RWPE1 (cell line): ENCODE results near the gene PPP1R10.

ENCODE experiments used
- CTCF ChIA-PET: fragments of 350-600 bp; sonication (Branson Sonifier 250); formaldehyde crosslinking; extraction: SDS; loops from one replicate; lab custom pipeline; 2021; lab: Yijun Ruan, JAX
- POLR2A ChIA-PET: fragments of 400-600 bp; formaldehyde crosslinking; extraction: SDS; loops from one replicate; lab custom pipeline; 2020; ENCODE audit warnings: antibody characterized with exemption; ENCODE audit not compliant: low non-redundant PET; lab: Yijun Ruan, JAX
- DNase-seq: peaks from one replicate; pipeline ENCODE4 v3.0.0; 2012; ENCODE audit warnings: low spot score
- H3K27ac ChIP-seq: fragments of 450-650 bp; 2 replicates; pipeline ENCODE4 v1.5.1; 2017
- CTCF ChIP-seq: fragments of 450-650 bp; conservative IDR thresholded peaks from 2 replicates; pipeline ENCODE4 v1.5.1; 2017; ENCODE audit warnings: low read depth, mild to moderate bottlenecking

PPP1R10 gene

GRCh38 chr6:30612213-30612612, 4.8 kb downstream of the PPP1R10 start:
- ChIA-PET CTCF (interaction anchor here (0.6 to 1.5 kb wide), 5 partner anchors 10 to 119 kb away, joined by 3 to 7 read pairs (median 3); no protein-coding TSS in a partner anchor), POLR2A (no interaction called here)
- no peak for DNase-seq
- no peak; the same call in 1 of the 2 replicates for TF ChIP-seq CTCF
- H3K27ac ChIP-seq: no peak overlapping the region

- no peak for TF ChIP-seq CTCF
- H3K27ac ChIP-seq: no peak overlapping the region
- ChIA-PET POLR2A (no interaction called here), CTCF (interaction anchor here (1.1 kb wide), 1 partner anchor 119 kb away, joined by 3 read pairs; no protein-coding TSS in a partner anchor)
- no peak for DNase-seq
Observed at GRCh38 chr6:30611856-30612194, 5.2 kb downstream of the PPP1R10 start.

DNA sequence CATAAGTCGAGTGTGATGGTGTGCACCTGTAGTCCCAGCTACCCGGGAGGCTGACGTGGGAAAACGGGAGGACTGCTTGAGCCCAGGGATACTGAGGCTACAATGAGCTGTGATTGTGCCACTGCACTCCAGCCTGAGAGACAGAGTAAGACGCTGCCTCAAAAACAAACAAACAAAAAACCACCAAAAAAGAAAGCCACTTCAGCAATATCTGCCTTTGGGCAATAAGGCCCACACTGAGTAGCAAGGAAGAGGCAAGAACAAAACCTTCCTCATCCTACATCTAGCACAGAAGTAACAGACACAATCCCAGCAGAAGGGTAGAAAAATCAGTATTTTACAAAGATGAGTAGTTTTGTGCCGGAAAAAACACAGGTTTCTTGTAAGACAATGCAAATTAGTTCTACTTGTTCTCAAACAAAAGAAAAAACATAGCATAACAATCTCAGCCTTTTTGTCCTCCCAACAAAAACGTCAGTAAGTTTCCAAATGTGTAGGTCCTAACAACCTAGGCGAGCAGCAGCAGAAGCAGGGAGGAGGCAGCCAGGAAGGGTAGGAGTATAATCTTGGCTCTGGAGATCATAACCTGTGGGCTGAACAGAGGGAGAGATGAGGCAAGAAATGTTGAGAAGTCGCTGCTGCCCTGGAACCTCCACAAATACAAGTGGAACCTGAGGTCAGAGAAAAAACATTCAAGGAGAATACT, 5.7 kb downstream of the PPP1R10 start:
- no peak overlapping the region for H3K27ac ChIP-seq
- ChIA-PET POLR2A (no interaction called here), CTCF (no interaction called here)
- no peak for DNase-seq
- no peak for TF ChIP-seq CTCF

DNA sequence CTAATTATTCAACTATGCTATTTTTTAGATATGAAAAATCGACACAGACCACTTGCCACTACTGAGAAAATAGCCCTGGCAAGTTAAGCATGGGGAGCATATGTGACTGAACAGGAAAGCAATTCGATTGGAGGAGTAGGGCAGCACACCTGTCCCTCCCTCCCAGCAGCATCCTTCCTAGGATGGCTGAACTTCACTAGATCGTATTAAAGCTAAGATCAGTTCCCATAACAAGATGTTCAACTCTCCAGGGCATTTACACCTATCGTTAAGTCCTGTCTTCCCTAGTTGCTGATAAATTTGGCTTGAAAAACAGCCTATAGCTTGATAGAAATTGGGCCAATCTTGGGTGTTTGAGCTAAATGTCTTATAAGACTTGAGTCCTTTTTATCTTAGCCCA, 7.0 kb downstream of the PPP1R10 start:
- ChIA-PET CTCF (interaction anchor here (0.7 kb wide), 1 partner anchor 107 kb away, joined by 3 read pairs; the partner anchor contains the start of gene MDC1), POLR2A (no interaction called here)
- H3K27ac ChIP-seq: no peak overlapping the region
- no peak for DNase-seq
- TF ChIP-seq CTCF: no peak

DNA sequence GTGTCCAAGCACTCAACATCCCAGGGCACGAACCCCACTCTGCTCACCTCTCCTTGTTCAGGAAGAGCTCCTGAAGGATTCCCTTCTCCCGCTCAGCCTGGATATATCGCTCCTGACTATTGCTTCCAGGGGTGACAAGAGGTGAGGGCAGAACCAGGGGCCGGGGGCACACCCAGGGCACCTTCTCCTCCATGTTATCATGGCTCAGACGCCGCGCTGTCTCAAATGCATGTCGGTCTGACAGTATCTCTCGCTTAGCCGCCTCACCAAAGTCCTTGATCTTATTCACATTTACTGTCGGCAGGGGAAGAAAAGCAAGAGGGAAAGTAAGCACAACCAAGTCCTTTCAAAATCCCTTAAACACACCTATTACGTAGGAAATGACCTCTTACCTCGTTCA, 13.1 kb downstream of the PPP1R10 start:
- no peak for TF ChIP-seq CTCF
- DNase-seq: no peak
- H3K27ac ChIP-seq: no peak overlapping the region
- ChIA-PET CTCF (no interaction called here), POLR2A (no interaction called here)

- POLR2A ChIA-PET: no interaction called here
- no peak for TF ChIP-seq CTCF
- no peak for DNase-seq
- H3K27ac ChIP-seq: peak overlapping the region; percentile 58
- CTCF ChIA-PET: interaction anchor here (1.4 kb wide), 1 partner anchor 11 kb away, joined by 7 read pairs; no protein-coding TSS in a partner anchor
Observed at GRCh38 chr6:30601815-30602641, 15.0 kb downstream of the PPP1R10 start.
